KMS-11 (cell line): ENCODE results near the gene SIK2.

Source experiments
- H2AFZ ChIP-seq: fragments of 200-600 bp; sonication (generic); 2 replicates; pipeline ENCODE4 v1.6.1; 2016; ENCODE audit warnings: antibody characterized with exemption, mixed run types, low read depth
- H3K27ac ChIP-seq: fragments of 200-600 bp; sonication (generic); 2 replicates; pipeline ENCODE4 v1.6.1; 2016; ENCODE audit warnings: mild to moderate bottlenecking, mixed run types
- H3K27me3 ChIP-seq: fragments of 200-600 bp; sonication (generic); 2 replicates; pipeline ENCODE4 v1.6.1; 2017; ENCODE audit warnings: mild to moderate bottlenecking, low read depth, mixed run types, moderate library complexity; ENCODE audit not compliant: insufficient read depth
- H3K36me3 ChIP-seq: fragments of 200-600 bp; sonication (generic); 2 replicates; pipeline ENCODE4 v1.6.1; 2017; ENCODE audit warnings: mild to moderate bottlenecking, mixed run types; ENCODE audit not compliant: insufficient read depth
- H3K4me1 ChIP-seq: fragments of 200-600 bp; sonication (generic); 2 replicates; pipeline ENCODE4 v1.6.1; 2016; ENCODE audit warnings: mild to moderate bottlenecking, low read depth, mixed run types; ENCODE audit not compliant: poor library complexity, severe bottlenecking
- H3K4me2 ChIP-seq: fragments of 200-600 bp; sonication (generic); 2 replicates; pipeline ENCODE4 v1.7.0; 2016; ENCODE audit warnings: mild to moderate bottlenecking, mixed run types
- H3K4me3 ChIP-seq: fragments of 200-600 bp; sonication (generic); IDR thresholded peaks from 2 replicates; pipeline ENCODE4 v1.6.1; 2017; ENCODE audit warnings: low read depth, low read length, mixed read lengths; ENCODE audit not compliant: insufficient read depth
- H3K79me2 ChIP-seq: fragments of 200-600 bp; sonication (generic); 2 replicates; pipeline ENCODE4 v1.6.1; 2016; ENCODE audit warnings: low read depth, mixed run types; ENCODE audit not compliant: insufficient read depth
- H3K9ac ChIP-seq: fragments of 200-600 bp; sonication (generic); 2 replicates; pipeline ENCODE4 v1.6.1; 2016; ENCODE audit warnings: mild to moderate bottlenecking, mixed run types
- H4K20me1 ChIP-seq: fragments of 200-600 bp; sonication (generic); 2 replicates; pipeline ENCODE4 v1.6.1; 2016; ENCODE audit warnings: mild to moderate bottlenecking, mixed run types; ENCODE audit not compliant: insufficient read depth
- CTCF ChIP-seq: fragments of 200-600 bp; sonication (generic); conservative IDR thresholded peaks from 2 replicates; pipeline ENCODE4 v1.6.1; 2017; ENCODE audit warnings: low read depth, mild to moderate bottlenecking, antibody characterized with exemption, low read length, moderate library complexity, mixed read lengths

The SIK2 gene

GRCh38 chr11:111574373-111575225 is 27.6 kb upstream of the SIK2 start:
- Histone ChIP-seq H3K27me3 (no peaks in the 10 kb centered on the region), H3K27ac (no peak overlapping the region), H3K9ac (no peak overlapping the region), H3K4me1 (no peaks in the 10 kb centered on the region), H3K4me2 (no peak overlapping the region), H3K79me2 (no peaks in the 10 kb centered on the region), H3K4me3 (no peak overlapping the region), H2AFZ (no peak overlapping the region), H3K36me3 (no peaks in the 10 kb centered on the region), H4K20me1 (no peaks in the 10 kb centered on the region)
- TF ChIP-seq CTCF, result no peak

GRCh38 chr11:111575740-111576139 is 26.5 kb upstream of the SIK2 start:
- Histone ChIP-seq H3K4me3 (no peak overlapping the region), H3K27ac (no peak overlapping the region), H3K79me2 (no peaks in the 10 kb centered on the region), H2AFZ (no peak overlapping the region), H4K20me1 (no peaks in the 10 kb centered on the region), H3K4me1 (no peaks in the 10 kb centered on the region), H3K9ac (no peak overlapping the region), H3K27me3 (no peaks in the 10 kb centered on the region), H3K36me3 (no peaks in the 10 kb centered on the region), H3K4me2 (no peak overlapping the region)
- TF ChIP-seq CTCF, result no peak

GRCh38 chr11:111577821-111578220 is 24.4 kb upstream of the SIK2 start:
- H3K27ac ChIP-seq, result no peak overlapping the region
- H3K9ac ChIP-seq, result no peak overlapping the region
- H2AFZ ChIP-seq, result no peak overlapping the region
- H3K4me3 ChIP-seq, result no peak overlapping the region
- no peaks in the 10 kb centered on the region for H3K79me2 ChIP-seq
- TF ChIP-seq CTCF, result no peak
- H4K20me1 ChIP-seq, result no peaks in the 10 kb centered on the region
- no peaks in the 10 kb centered on the region for H3K36me3 ChIP-seq
- H3K4me1 ChIP-seq, result no peaks in the 10 kb centered on the region
- H3K27me3 ChIP-seq, result no peaks in the 10 kb centered on the region
- H3K4me2 ChIP-seq, result no peak overlapping the region

- H3K9ac ChIP-seq, result no peak overlapping the region
- H2AFZ ChIP-seq, result no peak overlapping the region
- no peak for TF ChIP-seq CTCF
Measured at GRCh38 chr11:111581341-111581740, 20.9 kb upstream of the SIK2 start.

More at GRCh38 chr11:111581341-111581740, 20.9 kb upstream of the SIK2 start:
- no peak overlapping the region for H3K4me3 ChIP-seq
- H4K20me1 ChIP-seq, result no peaks in the 10 kb centered on the region
- no peaks in the 10 kb centered on the region for H3K36me3 ChIP-seq
- H3K27me3 ChIP-seq, result no peaks in the 10 kb centered on the region
- no peak overlapping the region for H3K4me2 ChIP-seq
- H3K4me1 ChIP-seq, result peaks cover 7% of the 10 kb centered on the region
- no peaks in the 10 kb centered on the region for H3K79me2 ChIP-seq
- no peak overlapping the region for H3K27ac ChIP-seq
